K562 (cell line): ENCODE measurements around the gene SCTR. TPM values are rescaled to one million over a fixed set of nuclear protein-coding genes. Genes with fewer than 3 reads are reported as not detected.
A peak's percentile ranks its signal among the peaks of the same experiment; 100 is the strongest.

Experiments used
- AFF1 ChIP-seq, 2 experiments: fragments of 450-650 bp; IDR thresholded peaks; 2 replicates each; pipeline ENCODE4 v1.6.1; 2018; ENCODE audit warnings: mild to moderate bottlenecking in 2 of 2, low read depth in 1 of 2; ENCODE audit not compliant: partially characterized antibody in 2 of 2
- BACH1 ChIP-seq: fragments of 200-800 bp; sonication (Bioruptor generic); IDR thresholded peaks from 2 replicates; pipeline ENCODE4 v1.6.1; 2016; ENCODE audit warnings: missing genetic modification characterization, missing compliant biosample characterization
- CREM ChIP-seq: IDR thresholded peaks from 2 replicates; pipeline ENCODE4 v1.6.1; 2014; ENCODE audit warnings: antibody characterized with exemption, low read depth
- DIDO1 ChIP-seq: fragments of 450-650 bp; IDR thresholded peaks from 2 replicates; pipeline ENCODE4 v1.6.1; 2016; ENCODE audit warnings: low read depth, missing biosample characterization, missing genetic modification characterization
- EHMT2 ChIP-seq: fragments of 450-650 bp; IDR thresholded peaks from 2 replicates; pipeline ENCODE4 v1.6.1; 2018; ENCODE audit warnings: antibody characterized with exemption
- ETV1 ChIP-seq: fragments of 450-650 bp; conservative IDR thresholded peaks from 2 replicates; pipeline ENCODE4 v1.6.1; 2016; ENCODE audit warnings: missing genetic modification characterization, control low read depth, low read depth, missing compliant biosample characterization
- ETV6 ChIP-seq, 3 experiments: fragments of 150-350 bp in 1 of 3; sonication (generic) in 1 of 3; formaldehyde crosslinking in 1 of 3; IDR thresholded peaks; 2 replicates each; pipeline versions ENCODE4 v1.6.1 to v1.8.0; 2014 to 2022; ENCODE audit warnings: borderline replicate concordance in 2 of 3, low read depth in 2 of 3, antibody characterized with exemption in 1 of 3, low read length in 1 of 3, mild to moderate bottlenecking in 1 of 3, missing genetic modification reagents in 1 of 3
- HDAC8 ChIP-seq: fragments of 450-650 bp; IDR thresholded peaks from 2 replicates; pipeline ENCODE4 v1.6.1; 2016; ENCODE audit warnings: mild to moderate bottlenecking, missing genetic modification characterization, moderate library complexity, missing compliant biosample characterization
- HNRNPLL ChIP-seq: fragments of 200-400 bp; formaldehyde crosslinking; IDR thresholded peaks from 2 replicates; pipeline ENCODE4 v1.6.1; 2017; ENCODE audit warnings: low read length, low read depth, mild to moderate bottlenecking; ENCODE audit not compliant: poor library complexity, severe bottlenecking
- KAT2B ChIP-seq: IDR thresholded peaks from one replicate; pipeline ENCODE4 v1.6.1; 2012; ENCODE audit warnings: low read depth, mild to moderate bottlenecking, control low read depth, inconsistent platforms, low read length, moderate library complexity
- KLF16 ChIP-seq: IDR thresholded peaks from 2 replicates; pipeline ENCODE4 v1.6.1; 2016; ENCODE audit warnings: antibody characterized with exemption
- MAFG ChIP-seq: fragments of 450-650 bp; conservative IDR thresholded peaks from 2 replicates; pipeline ENCODE4 v1.6.1; 2016; ENCODE audit warnings: missing genetic modification characterization, missing compliant biosample characterization
- NCOA6 ChIP-seq: fragments of 450-650 bp; IDR thresholded peaks from 2 replicates; pipeline ENCODE4 v1.6.1; 2017; ENCODE audit warnings: mild to moderate bottlenecking
- NR2C2 ChIP-seq, 2 experiments: fragments of 200-800 bp in 1 of 2; sonication (Bioruptor generic) in 1 of 2; sonication (generic) in 1 of 2; formaldehyde crosslinking in 1 of 2; IDR thresholded peaks; 2 replicates each; pipeline versions ENCODE4 v1.6.1 to v1.8.0; 2016 to 2022; ENCODE audit warnings: mild to moderate bottlenecking in 1 of 2, missing compliant biosample characterization in 1 of 2, missing genetic modification characterization in 1 of 2, missing genetic modification reagents in 1 of 2
- POLR2H ChIP-seq: IDR thresholded peaks from 2 replicates; pipeline ENCODE4 v1.6.1; 2016; ENCODE audit warnings: missing genetic modification characterization, low read depth, mild to moderate bottlenecking, control low read depth, missing compliant biosample characterization, moderate library complexity
- RBM14 ChIP-seq: fragments of 200-400 bp; formaldehyde crosslinking; IDR thresholded peaks from 2 replicates; pipeline ENCODE4 v1.6.1; 2018; ENCODE audit warnings: low read depth, mild to moderate bottlenecking, low read length, moderate library complexity, borderline replicate concordance; ENCODE audit not compliant: insufficient read depth
- RCOR1 ChIP-seq, 2 experiments: IDR thresholded peaks; 2 replicates each; pipeline ENCODE4 v1.6.1; 2012; ENCODE audit warnings: low read depth in 2 of 2, low read length in 2 of 2, borderline replicate concordance in 1 of 2, improper control_type of control experiment in 1 of 2
- RNF2 ChIP-seq: sonication (generic); IDR thresholded peaks from 2 replicates; pipeline ENCODE4 v1.6.1; 2016
- TAF7 ChIP-seq: fragments of 450-650 bp; IDR thresholded peaks from 2 replicates; pipeline ENCODE4 v1.6.1; 2016; ENCODE audit warnings: missing genetic modification characterization, missing compliant biosample characterization
- TCF7L2 ChIP-seq: fragments of 150-350 bp; IDR thresholded peaks from 2 replicates; pipeline ENCODE4 v1.6.1; 2016; ENCODE audit warnings: low read depth, mild to moderate bottlenecking, low read length, moderate library complexity
- U2AF1 ChIP-seq: fragments of 200-400 bp; formaldehyde crosslinking; optimal IDR thresholded peaks from 2 replicates; pipeline ENCODE3; 2017; ENCODE audit warnings: mild to moderate bottlenecking, low read depth, low read length, moderate library complexity
- ZBED1 ChIP-seq: IDR thresholded peaks from 2 replicates; pipeline ENCODE4 v1.6.1; 2014
- ZKSCAN1 ChIP-seq: fragments of 150-350 bp; IDR thresholded peaks from 2 replicates; pipeline ENCODE4 v1.6.1; 2016; ENCODE audit warnings: low read depth, low read length
- ZNF12 ChIP-seq: sonication (generic); formaldehyde crosslinking; IDR thresholded peaks from 2 replicates; pipeline ENCODE4 v1.4.0; 2020; ENCODE audit warnings: mild to moderate bottlenecking, missing genetic modification reagents
- ZNF3 ChIP-seq: fragments of 250-450 bp; sonication (Bioruptor Pico); IDR thresholded peaks from 2 replicates; pipeline ENCODE4 v1.5.0; 2021; ENCODE audit warnings: mild to moderate bottlenecking, moderate library complexity
- ZNF354B ChIP-seq: fragments of 250-450 bp; sonication (Bioruptor Pico); IDR thresholded peaks from 2 replicates; pipeline ENCODE4 v1.4.0; 2020
- polyA plus RNA-seq, 8 experiments: library from polyadenylated mRNA; depleted of rRNA in 4 of 8; stranded (reverse) in 5 of 8; unstranded in 3 of 8; fragments of >200 nt; fragmentation: Nextera tagmentation in 2 of 8; fragmentation: Illumina TruSeq in 1 of 8; extraction: Ambion mirVana in 2 of 8; extraction: Trizol in 1 of 8; gene quantifications; 2 replicates each; pipeline versions ENCODE4 v1.2.1 to v1.2.3, GENCODE V29; 2011 to 2014; ENCODE audit warnings: inconsistent platforms in 1 of 8, missing spikeins in 1 of 8
- total RNA-seq, 7 experiments: library from RNA; depleted of rRNA in 6 of 7; stranded (reverse); fragments of >200 nt in 6 of 7; fragmentation: Illumina TruSeq in 2 of 7; extraction: Trizol in 2 of 7; gene quantifications; 2 replicates each; pipeline versions ENCODE4 v1.2.1 to v1.2.3, GENCODE V29; 2011 to 2021; ENCODE audit warnings: low replicate concordance in 1 of 7

SCTR gene
- total and polyA plus RNA-seq, 9 of the 15 experiments (the other 6 are each of a cell fraction or from before 2014, with no cell fraction given): not detected

DNA sequence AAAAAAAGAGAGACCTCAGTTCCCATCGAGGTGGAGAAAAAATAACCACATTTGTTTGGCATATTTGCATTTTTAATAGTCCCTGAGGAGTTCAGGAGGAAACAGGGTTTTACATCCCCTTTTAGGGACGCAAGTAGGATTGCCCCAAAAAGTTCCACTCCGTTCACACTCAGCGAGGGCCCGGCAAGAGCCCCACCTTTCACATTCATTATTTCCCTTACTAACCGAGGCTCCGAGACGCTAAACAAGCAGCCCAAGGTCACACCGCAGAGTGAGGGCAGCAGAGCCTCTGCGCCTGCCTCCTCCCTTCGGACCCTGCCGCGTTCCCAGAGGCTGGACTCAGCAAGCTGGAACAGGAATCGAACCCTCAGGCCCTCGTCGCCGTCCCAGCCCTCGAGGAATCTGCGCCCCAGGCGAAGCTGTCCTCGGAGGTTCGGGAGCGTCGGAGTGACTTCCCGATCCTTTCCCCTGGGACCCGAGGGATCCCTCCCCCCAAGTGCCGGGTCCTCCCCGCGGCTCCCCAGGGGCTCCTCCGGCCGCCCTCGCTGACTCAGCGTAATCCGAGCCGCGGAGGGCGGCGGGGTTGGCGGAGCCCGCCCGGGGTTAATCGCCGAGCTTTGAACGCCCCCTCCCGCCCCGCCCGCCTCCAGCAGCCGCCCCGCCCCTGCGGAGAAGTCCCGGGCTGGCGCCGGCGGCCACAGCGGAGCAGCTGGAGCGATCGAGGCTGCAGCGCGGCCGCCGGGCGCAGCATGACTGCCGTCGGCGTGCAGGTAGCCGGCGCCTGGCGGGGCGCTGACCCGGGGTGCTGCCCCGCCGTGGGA, 92.9 kb downstream of the SCTR start, which contains the start of gene TMEM37 (continued):
- TF ChIP-seq BACH1 (tag): peak; percentile 85
- TF ChIP-seq ETV6 (IDR thresholded peaks at IDR 0.05; ENCODE audit: borderline replicate concordance in 1 of 2, low read depth in 2 of 2, low read length in 1 of 2): no peak
- TF ChIP-seq ETV6 (CRISPR knock-in tag; IDR thresholded peaks at IDR 0.05; ENCODE audit: borderline replicate concordance): no peak
- no peak for TF ChIP-seq ZKSCAN1
- TF ChIP-seq RBM14: no peak
- TF ChIP-seq ZNF3 (CRISPR knock-in tag): no peak
- TF ChIP-seq RCOR1 (IDR thresholded peaks at IDR 0.05; ENCODE audit: borderline replicate concordance in 1 of 2, low read depth in 2 of 2, low read length in 2 of 2): no peak
- TF ChIP-seq TAF7: no peak
- TF ChIP-seq HDAC8 (tag): no peak
- TF ChIP-seq DIDO1 (tag): no peak
- no peak for TF ChIP-seq AFF1 (IDR thresholded peaks at IDR 0.05; ENCODE audit: low read depth in 1 of 2, partially characterized antibody in 2 of 2)
- 0 out of 2 replicates have a peak, but pooled peaks have one; percentile 21 for TF ChIP-seq RNF2
- no peak for TF ChIP-seq ZNF12
- no peak for TF ChIP-seq U2AF1
- no peak for TF ChIP-seq NR2C2 (CRISPR knock-in tag; IDR thresholded peaks at IDR 0.05)
- peak; percentile 70 for TF ChIP-seq NR2C2 (tag; IDR thresholded peaks at IDR 0.05)
- TF ChIP-seq ETV1 (tag): no peak
- TF ChIP-seq KAT2B: no peak
- peak; percentile 39; the same call in 1 of the 2 replicates for TF ChIP-seq KLF16
- no peak for TF ChIP-seq HNRNPLL
- TF ChIP-seq POLR2H (tag): no peak; the same call in 1 of the 2 replicates
- 0 out of 2 replicates have a peak, but pooled peaks have one; percentile 13 for TF ChIP-seq NCOA6
- no peak for TF ChIP-seq TCF7L2
- TF ChIP-seq MAFG (tag): peak; percentile 96
- no peak for TF ChIP-seq EHMT2
- no peak for TF ChIP-seq ZBED1
- no peak for TF ChIP-seq ZNF354B
- TF ChIP-seq CREM: 0 out of 2 replicates have a peak, but pooled peaks have one; percentile 21
